Esophagus muscularis mucosa (tissue), 3 donors: ENCODE data around the gene GPC6.

ENCODE experiments used
- POLR2AphosphoS5 ChIP-seq, 2 donors: sonication (generic); formaldehyde crosslinking; IDR thresholded peaks; one replicate each; pipeline ENCODE4 v1.6.1; 2017; ENCODE audit warnings: antibody characterized with exemption in 2 of 2
- TF ChIP-seq, protein P1 (sequence below), 3 experiments: fragments of 200-600 bp in 2 of 3; fragments of 450-650 bp in 1 of 3; sonication (generic) in 2 of 3; IDR thresholded peaks; one replicate each; pipeline ENCODE4 v1.5.1; 2017 to 2019; ENCODE audit warnings: antibody characterized with exemption in 3 of 3, mild to moderate bottlenecking in 2 of 3, moderate library complexity in 1 of 3

DNA sequence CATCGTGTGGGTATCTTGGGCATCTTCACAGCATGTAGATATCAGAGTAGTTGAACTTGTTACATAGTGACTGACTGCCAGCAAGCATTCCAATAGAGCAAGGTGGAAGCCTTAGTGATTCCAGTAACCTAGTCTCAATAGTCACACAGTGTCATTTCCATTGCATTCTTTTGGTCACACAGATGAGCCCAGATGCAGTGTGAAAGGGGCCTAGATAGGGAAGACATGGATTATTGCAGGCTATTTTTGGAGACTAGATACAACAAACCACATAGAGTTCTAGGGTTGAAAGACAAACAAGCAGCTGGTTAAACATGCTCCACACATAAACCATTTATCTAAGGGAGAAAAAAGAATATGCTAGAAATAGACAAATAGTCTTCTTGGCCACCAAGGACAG is 699.4 kb downstream of the GPC6 start:
- TF ChIP-seq, protein P1, sequence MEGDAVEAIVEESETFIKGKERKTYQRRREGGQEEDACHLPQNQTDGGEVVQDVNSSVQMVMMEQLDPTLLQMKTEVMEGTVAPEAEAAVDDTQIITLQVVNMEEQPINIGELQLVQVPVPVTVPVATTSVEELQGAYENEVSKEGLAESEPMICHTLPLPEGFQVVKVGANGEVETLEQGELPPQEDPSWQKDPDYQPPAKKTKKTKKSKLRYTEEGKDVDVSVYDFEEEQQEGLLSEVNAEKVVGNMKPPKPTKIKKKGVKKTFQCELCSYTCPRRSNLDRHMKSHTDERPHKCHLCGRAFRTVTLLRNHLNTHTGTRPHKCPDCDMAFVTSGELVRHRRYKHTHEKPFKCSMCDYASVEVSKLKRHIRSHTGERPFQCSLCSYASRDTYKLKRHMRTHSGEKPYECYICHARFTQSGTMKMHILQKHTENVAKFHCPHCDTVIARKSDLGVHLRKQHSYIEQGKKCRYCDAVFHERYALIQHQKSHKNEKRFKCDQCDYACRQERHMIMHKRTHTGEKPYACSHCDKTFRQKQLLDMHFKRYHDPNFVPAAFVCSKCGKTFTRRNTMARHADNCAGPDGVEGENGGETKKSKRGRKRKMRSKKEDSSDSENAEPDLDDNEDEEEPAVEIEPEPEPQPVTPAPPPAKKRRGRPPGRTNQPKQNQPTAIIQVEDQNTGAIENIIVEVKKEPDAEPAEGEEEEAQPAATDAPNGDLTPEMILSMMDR (IDR thresholded peaks at IDR 0.05), result no peak
- no peak for TF ChIP-seq POLR2AphosphoS5 (IDR thresholded peaks at IDR 0.05)
